H1 (cell line): ENCODE measurements around the gene ASIC2. TPM values are rescaled to one million over a fixed set of nuclear protein-coding genes. Genes with fewer than 3 reads are reported as not detected.

Experiments used
- CBX8 ChIP-seq: fragments of 300-800, 300-1000 bp; sonication (generic); IDR thresholded peaks from 2 replicates; pipeline ENCODE4 v1.7.1; 2016; ENCODE audit warnings: low read depth, low read length, borderline replicate concordance
- E2F6 ChIP-seq: IDR thresholded peaks from 2 replicates; pipeline ENCODE4 v1.6.1; 2012; ENCODE audit warnings: inconsistent platforms
- RAD21 ChIP-seq, 2 experiments: IDR thresholded peaks in 1 of 2; conservative IDR thresholded peaks in 1 of 2; 2 replicates each; pipeline ENCODE4 v1.6.1; 2011; ENCODE audit warnings: low read depth in 2 of 2, low read length in 2 of 2, improper control_type of control experiment in 1 of 2, inconsistent platforms in 1 of 2, mild to moderate bottlenecking in 1 of 2, moderate library complexity in 1 of 2
- RNF2 ChIP-seq: fragments of 200-900, 300-1000 bp; sonication (generic); IDR thresholded peaks from 2 replicates; pipeline ENCODE4 v1.7.1; 2016; ENCODE audit warnings: borderline replicate concordance, low read depth, mild to moderate bottlenecking, antibody characterized with exemption, low read length; ENCODE audit not compliant: poor library complexity, severe bottlenecking; ENCODE audit errors: missing control alignments
- polyA plus RNA-seq, 7 experiments: library from polyadenylated mRNA; depleted of rRNA in 3 of 7; stranded (reverse) in 5 of 7; unstranded in 2 of 7; fragments of >200 nt in 5 of 7; fragments of 200-250 nt in 2 of 7; gene quantifications; 1 replicate in 5 of 7; 2 replicates in 1 of 7; 4 replicates in 1 of 7; pipeline versions ENCODE4 v1.2.1 to v1.2.3, GENCODE V29; 2011 to 2013; ENCODE audit warnings: missing spikeins in 2 of 7, mixed read lengths in 2 of 7
- total RNA-seq: library from RNA; stranded (reverse); fragmentation: NEBNext Ultra II Directional; extraction: Animal tissue kit (Norgen Biotek cat#: 25700); gene quantifications from 2 replicates; pipeline ENCODE4 v1.2.1, GENCODE V29; 2021

The ASIC2 gene
- total and polyA plus RNA-seq, 2 of the 8 experiments (the other 6 are each of a cell fraction or from before 2014, with no cell fraction given), result 0.86 to 1.2 TPM

GRCh38 chr17:33096161-33096560 is 196.9 kb downstream of the ASIC2 start (continued):
- no peak for TF ChIP-seq RAD21 (IDR thresholded peaks at IDR 0.05 in 1 of 2, conservative IDR thresholded peaks at IDR 0.05 in 1 of 2; ENCODE audit: low read depth in 2 of 2, low read length in 2 of 2)
- no peak for TF ChIP-seq RNF2
- TF ChIP-seq E2F6, result no peak
- TF ChIP-seq CBX8, result no peak
